A549 treated with GW870086 at 1 μM for 4 hours (cell line): ENCODE measurements around the gene VSIG1. TPM values are rescaled to one million over a fixed set of nuclear protein-coding genes. Genes with fewer than 3 reads are reported as not detected.

Experiments used
- total RNA-seq: library from RNA; stranded (reverse); fragments of 200-300 nt; extraction: Qiagen RNA extraction; gene quantifications from 5 replicates; pipeline ENCODE4 v1.2.3, GENCODE V29; 2022; ENCODE audit warnings: low read depth

The VSIG1 gene
- 0.17 to 1.0 TPM (median 0.26 TPM) in 5 replicates for total RNA-seq

DNA sequence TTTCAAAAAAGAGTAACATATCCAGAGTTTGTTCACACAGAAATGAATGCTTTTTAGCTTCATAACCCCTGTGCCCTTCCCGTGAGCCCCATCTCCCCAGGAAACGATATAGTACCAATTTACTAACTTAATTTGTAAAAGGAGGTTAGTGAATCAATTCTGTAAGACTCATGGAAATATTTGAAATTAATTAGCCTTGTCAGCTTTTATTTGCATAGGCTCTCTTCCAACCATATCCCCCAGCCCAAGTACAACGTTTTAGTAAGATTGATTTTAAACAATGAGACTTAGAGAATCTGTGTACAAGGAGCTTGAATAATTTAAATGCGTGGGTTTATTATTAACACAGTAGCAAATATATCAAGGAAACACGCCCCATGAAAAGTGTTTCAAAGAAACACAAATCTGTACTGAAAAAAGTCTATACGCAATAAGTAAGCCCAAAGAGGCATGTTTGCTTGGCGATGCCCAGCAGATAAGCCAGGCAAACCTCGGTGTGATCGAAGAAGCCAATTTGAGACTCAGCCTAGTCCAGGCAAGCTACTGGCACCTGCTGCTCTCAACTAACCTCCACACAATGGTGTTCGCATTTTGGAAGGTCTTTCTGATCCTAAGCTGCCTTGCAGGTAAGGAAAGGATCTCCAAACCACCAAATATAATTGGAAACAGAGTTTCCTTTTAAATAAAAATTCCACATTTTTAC, at the start of gene VSIG1:
Gene VSIG1, plus strand, starts transcription at position 512 of the 703 bp plus-strand sequence. Its CDS starts 66 bp downstream, at position 578.

DNA sequence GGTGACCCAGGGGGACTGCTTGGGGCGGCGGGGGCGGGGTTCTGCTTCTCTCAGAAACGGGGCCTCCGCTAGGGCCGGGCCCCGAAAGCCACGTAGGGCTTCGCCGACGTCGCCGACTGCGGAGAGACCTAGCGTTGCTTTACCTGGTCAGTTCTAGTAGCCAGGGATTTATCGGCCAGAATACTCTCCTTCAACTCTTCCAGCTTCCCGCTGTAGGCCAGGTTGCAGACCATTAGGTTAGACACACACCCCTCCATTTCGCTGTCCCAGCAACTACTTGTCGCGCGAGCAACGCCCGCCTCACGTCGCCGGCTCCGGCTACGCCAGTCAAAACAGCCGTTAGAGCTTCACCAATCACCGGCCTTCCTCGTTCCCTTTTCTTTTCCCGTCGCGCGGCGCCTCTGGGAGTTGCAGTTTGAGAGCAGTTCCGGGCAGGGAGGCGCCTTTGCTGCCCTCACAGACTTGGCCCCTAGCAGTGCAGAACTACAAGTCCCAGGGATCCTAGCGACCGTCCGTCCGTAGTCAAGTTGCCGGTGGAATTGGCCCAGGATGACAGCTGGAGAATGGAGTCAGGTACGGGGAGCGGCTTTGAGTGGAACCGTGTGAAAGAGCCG, 46.5 kb downstream of the VSIG1 start, which contains the start of the genes ATG4A and PSMD10:
Gene ATG4A, plus strand, starts transcription at position 515 of the 614 bp plus-strand sequence. Its CDS starts 49 bp downstream, at position 564.
Gene PSMD10, minus strand, starts transcription at position 279 of the 614 bp plus-strand sequence. Its CDS starts 22 bp downstream, at position 257.

Other genes starting within 250 kb of the VSIG1 start
- 7.2 to 9.8 TPM (median 8.4 TPM) in 5 replicates for gene MID2, start 219.2 kb upstream of the VSIG1 start, total RNA-seq
- gene TEX13B, start 62.7 kb upstream of the VSIG1 start, total RNA-seq: not detected in 5 replicates
- 69.2 to 82.4 TPM (median 76.0 TPM) in 5 replicates for gene PSMD10, start 46.5 kb downstream of the VSIG1 start, total RNA-seq
- 7.5 to 9.0 TPM (median 8.2 TPM) in 5 replicates for gene ATG4A, start 46.7 kb downstream of the VSIG1 start, total RNA-seq